ENCODE results near the gene IFITM10.

- no peak for TF ChIP-seq CTCF (IDR thresholded peaks at IDR 0.05)
- no peak for TF ChIP-seq POLR2A (IDR thresholded peaks at IDR 0.05)
These were observed 8.3 kb upstream of the IFITM10 start for GRCh38 chr11:1758611-1759150.
